Brain pericyte (primary cell): ENCODE results near the gene SORBS1.

Experiments
- DNase-seq: peaks from one replicate; pipeline ENCODE4 v3.0.0-alpha.2; 2012; ENCODE audit warnings: low read depth, low spot score

Gene SORBS1

DNA sequence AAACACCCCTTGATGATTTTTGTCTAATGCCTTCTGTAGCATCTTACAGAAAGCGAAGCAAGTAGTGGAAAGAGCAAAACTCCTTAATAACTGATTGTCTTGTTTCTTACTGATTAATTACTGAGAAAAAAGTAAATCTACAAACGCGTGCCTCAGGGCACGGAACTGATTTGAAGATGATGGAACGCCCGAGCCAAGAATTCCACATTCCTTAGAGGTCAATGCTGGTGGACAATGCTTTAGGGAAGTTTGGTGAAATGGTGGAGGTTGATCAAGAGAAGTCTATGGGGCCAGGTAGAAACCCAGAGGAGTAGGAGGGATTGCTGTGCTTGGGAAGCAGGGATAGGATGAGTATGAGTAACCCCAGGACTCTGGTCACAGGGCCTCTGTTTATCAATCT is 5.0 kb upstream of the SORBS1 start:
- DNase-seq, result no peak

DNA sequence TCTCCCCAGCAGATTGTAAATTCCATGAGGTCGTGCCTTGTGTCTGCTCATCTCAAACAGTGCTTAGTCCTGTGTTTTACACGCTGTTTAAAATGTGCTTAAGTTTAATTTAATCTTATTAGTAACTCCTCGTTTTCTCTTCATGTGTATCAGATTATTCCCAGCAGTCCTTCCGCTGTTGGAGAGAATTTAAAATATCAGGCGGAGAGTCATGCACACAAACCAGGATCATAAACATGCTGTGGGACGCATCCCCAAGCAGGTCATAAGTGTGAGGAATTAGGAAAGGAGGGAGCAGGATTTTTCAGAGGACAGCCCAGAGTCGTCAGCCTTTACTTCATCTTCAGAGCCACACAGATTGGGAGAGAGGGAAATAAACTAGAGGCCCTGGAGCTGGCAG is 4.2 kb upstream of the SORBS1 start:
- DNase-seq, result no peak

DNA sequence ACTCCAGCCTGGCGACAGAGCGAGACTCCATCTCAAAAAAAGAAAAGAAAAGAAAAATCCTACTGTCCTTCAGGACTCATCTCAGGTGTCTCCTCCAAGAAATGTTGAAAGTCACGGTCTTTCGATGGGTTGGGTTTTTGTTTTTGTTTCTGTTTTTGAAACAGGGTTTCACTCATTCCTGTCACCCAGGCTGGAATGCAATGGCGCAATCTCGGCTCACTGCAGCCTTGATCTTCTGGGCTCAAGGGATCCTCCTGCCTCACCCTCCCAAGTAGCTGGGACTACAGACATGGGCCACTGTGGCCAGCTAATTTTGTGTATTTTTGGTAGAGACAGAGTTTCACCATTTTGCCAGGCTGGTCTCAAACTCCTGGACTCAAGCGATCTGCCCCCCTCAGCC is 3.1 kb upstream of the SORBS1 start:
- no peak for DNase-seq

DNA sequence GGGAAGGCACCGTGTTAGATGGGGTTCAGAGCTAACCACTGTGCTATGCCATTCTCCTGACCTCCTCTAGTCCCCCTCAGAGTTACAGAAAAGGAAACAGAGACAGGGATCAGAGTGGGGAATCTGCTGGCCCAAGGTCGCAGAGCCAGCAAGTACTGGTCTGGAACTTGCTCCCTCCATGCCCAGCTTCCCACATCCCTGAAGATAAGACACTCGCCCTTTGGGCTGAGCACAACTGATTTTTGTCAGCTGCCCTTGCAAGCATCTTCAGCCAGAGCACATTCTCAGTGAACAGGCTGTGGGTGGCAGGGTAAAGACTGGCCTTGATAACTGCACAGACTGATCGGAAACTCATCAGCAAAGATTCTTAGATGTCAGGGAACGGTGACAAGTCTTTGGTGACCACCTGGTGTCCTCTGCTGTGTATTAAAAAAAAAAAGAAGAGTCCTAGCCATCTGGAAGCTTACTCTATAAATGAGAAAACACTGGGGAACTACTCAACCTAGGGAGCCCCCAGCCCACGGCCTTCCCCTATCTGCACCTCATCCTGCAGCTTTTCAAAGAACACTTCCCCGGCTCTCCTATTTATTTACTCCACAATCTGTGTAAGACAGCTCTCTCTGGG is 1.3 kb upstream of the SORBS1 start:
- no peak for DNase-seq

DNA sequence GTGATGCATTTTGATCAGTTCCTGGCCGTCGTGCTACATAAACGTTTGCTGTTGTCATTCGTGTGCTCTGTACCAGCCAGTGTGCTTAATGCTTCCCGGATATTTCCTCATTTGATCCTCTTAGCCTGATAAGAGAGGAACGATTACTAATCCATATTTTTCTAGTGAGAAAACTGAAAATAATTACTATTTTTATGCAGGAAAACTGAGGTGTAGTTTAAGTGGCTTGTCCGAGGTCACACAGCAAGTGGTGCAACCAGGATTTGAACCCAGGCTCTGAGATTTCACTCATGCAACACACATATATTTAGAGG is 650 bp upstream of the SORBS1 start:
- DNase-seq, result no peak

DNA sequence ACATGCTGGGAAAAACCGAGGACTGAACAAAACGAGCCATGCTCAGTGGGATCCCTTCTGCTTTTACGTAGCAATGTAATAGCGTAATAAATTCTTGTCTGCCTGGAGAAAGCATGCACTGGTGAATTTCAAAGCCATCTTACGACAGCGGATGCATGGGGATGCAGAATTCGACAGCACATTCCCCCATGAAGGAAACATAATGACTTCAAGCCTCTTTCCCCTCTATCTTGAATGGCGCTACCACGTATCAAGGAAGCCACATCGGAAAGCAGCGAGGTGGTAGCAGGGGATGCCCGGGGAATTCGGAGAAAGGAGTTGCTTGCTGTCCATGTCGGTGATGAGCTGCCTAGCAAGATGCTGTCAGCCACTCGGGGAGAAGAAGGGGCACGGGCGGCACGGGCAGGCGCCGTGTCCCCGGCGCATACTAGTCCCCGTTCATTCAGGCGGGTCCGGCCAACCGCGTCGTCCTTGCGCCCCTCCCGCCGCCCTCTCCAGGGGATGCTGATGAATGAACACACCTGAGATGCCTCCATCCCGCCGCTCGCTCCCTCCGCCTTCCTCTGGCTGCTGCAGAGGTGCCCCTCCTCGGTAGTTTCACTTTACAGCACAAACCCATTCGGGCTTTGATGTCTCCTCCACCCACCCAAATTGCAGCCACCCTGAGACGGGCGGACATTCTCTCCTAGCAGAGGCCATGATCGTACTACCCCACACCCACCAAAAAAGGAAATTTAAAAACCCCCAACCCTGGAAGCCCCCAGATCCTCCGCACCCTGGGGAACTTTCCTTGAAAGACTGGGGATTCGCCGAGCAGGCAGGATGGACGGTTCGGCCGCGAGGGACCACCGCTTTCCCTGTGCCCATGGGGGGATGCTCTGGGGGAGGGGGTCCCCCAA is 644 bp downstream of the SORBS1 start:
- DNase-seq, result no peak

DNA sequence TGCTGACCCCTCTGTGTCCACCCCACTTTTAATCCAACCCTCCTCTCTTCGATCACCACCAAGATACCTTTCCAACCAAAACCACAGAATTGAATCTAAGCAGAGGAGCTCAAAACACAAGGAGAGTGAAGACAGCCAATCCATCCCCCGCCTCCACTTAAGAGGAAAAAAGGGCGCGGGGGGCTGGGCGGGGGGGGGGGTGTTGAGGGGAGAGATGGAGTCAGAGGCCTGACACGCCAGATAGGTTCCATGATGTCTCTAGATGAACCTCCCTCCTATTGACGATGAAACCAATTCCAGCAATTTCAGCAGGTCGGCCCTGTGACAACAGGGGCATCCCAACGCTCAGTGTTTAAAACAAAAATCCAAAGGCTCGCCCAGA is 1.3 kb downstream of the SORBS1 start:
- no peak for DNase-seq

DNA sequence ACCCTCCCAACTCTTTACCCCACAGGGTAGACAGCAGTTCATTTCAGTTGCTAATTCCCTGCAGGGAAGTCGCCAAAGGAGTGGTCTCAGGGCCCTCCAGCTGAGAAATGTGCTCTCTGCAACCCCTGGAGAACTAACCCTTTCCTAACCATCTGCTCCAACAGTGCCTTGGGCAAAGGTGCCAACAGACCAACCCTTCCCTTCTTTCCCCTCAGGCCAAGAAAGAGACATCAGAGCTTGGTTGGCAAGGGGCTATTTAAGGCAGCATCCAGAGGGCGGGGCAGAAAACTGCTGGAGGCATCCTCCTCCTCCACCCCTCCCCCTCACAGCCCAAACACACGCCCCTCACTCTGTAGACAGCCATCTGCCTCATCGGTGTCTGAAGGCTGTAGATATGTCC is 1.7 kb downstream of the SORBS1 start:
- no peak for DNase-seq

DNA sequence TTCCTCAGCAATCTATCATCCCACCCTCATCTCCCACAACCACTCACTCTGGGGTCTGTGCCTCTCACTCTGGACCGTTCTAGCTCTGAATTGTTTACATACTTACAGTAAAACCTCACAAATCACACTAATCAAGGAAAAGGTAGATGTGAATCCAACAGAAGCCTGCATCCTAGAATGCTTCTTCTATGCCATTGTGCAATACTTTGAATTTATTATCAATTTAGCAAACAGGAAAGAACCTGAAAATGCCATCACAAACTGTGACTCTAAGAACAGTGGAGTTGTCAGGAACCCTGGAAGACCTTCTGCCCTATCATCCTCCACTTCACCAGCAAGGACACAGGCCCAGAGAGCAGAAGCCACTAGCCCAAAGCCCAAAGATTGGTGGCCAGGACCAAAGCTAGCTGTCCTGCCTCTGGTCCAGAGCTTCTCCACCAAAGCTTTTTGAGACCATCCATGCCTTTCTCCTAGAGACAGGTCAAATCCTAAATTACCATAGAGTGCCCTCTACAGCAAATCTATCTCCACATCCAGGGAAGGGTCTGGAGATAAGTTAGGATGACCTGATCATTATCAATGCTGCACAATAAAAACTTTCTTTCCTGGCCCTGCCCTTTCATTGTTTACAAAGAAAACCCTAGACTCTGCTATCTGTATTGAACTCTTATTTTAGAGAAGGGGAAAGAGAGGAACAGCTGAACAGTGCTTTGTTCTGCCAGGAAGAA is 2.4 kb downstream of the SORBS1 start:
- no peak for DNase-seq

DNA sequence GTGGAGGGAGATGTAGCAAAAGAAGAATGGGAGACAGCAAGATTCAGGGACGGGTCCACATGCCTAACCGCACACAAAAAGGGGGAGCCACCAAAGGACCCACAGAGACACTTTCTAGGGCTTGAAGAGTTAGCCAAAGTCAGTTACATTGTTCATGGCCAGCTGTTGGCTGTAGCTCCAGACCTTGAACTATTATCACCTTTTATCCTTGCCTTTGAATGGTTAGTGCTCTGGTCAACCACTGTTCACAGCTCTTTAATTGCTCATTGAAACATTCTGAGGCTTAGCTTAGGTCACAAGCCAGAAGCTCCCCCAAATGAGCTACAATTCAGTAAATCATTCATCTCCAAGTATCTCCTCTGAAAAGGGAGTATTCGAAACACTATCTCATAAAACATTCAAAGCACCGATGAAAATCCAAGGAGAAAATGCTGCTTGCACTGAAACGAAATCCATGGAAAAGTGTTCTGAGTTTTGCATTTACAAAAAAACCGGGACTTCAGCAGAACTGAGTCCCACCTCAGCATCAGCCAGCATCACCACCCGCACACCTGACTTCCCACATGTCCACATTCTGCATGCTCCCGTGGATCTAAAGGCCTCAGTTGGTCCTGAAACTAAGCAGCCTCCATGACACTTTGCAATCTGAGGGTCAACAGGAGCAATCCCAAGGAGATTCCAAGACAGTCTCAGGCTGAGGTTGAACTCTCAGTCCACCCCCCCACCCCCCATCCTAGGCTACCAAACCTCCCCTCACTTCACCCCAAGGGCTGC is 4.0 kb downstream of the SORBS1 start:
- DNase-seq, result no peak

DNA sequence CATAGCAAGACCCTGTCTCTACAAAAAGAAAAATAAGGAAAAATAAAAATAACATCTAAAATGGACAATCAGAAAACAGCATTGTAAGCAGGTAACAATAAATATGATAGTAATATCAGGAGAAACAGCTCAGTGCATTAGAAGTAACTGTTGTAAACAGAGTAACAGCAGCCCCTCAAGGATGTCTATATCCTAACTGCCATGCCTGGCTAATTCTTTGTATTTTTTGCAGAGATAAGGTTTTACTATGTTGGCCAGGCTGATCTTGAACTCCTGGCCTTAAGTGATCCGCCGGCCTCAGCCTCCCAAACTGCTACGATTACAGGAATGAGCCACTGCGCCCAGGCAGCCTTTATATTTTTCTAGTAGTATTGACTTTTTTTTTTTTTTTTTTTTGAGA is 7.5 kb downstream of the SORBS1 start:
- no peak for DNase-seq

DNA sequence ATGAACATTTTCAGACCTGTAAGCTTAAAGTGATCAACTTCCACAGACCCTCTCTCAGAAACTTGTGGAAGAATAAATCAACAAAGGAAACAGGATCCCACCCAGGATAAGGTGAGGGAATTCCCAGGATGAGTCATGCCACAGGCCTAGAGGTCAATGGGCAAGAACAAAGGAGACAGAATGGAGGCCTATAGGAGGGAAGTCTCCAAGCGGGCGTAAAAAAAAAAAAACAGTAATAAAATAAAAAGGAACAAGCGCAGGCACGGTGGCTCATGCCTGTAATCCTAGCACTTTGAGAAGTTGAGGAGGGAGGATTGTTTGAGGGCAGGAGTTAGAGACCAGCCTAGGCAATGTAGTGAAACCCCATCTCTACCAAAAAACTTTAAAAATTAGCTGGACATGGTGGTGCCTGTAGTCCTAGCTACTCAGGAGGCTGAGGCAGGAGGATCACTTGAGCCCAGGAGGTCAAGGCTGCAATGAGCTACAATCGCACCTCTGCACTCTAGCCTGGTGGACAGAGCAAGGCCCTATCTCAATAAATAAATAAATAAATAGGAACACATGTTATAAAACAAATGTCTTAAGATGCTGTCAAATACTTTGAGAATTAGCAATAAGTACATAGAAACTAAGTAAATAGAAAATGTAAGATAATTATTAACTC is 8.4 kb downstream of the SORBS1 start:
- no peak for DNase-seq

DNA sequence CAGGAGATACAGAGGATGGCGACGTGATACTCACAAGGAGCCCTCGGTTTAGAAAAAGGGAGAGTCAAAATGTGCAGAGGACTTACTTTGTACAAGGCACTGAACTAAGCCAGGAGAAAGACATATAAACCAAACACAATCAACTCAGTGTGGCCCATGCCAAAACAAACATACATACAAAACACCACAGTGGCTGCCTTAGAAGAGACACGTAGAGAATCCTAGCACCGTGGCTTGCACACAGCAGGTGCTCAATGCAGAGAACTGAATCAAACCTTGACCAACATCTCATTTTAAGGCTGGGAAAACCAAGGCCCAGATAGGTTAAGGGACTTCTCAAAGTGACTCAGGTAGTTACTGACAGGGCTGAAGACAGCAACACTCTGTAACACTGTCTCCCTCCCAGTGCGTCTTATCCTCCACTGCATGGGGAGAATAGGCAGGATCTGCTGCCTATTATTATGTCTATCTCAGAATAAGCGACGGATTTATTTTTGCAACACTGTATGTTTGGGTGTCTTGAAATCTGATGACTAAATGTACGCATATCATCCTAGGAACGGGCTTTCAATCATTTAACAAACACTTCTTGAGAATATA is 11.0 kb downstream of the SORBS1 start:
- no peak for DNase-seq

DNA sequence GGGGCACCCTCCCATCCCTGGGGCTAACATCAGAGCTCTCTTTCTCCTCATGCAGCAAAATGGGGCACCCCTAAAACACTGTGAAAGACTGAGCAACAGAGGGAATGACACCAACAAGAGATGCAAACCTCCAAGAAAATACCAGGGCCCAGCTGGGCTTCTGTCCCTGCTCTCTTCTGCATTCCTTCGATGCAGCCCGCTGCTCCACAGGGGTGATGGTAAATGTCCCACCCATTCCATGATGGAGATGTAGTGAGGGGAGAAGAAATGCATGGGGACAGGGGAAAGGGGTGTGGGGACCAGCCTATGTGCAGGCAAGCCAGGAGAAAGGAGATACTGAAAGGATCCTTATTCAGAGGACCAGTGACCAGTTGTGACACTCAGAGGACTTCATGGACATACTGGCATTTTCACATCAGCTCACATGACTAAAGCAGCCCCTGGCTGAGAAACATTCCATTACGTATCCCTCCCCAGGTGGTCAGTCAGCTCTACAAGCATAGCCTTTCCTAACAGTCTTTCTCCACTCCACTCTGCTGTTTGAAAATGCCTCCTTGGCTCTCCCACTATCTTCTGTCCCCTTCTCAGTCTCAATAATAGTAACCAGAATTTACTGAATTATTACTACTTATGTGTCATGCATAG is 13.3 kb downstream of the SORBS1 start:
- no peak for DNase-seq

DNA sequence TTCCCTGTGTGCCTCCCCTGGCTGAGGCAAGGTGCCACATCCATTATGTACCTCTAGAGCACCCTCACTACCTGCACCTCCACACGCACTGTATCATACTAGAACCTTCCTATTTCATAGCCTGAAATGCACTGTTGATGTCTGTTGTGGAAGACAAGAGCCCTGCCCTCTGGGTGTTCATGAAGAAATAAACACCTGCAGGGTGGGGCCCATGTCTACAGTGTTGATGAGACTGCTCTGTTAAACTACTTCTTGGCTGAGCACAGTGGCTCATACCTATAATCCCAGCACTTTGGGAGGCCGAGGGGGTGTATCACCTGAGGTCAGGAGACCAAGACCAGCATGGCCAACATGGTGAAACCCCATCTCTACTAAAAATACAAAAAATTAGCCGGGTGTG is 14.0 kb downstream of the SORBS1 start:
- DNase-seq, result no peak

DNA sequence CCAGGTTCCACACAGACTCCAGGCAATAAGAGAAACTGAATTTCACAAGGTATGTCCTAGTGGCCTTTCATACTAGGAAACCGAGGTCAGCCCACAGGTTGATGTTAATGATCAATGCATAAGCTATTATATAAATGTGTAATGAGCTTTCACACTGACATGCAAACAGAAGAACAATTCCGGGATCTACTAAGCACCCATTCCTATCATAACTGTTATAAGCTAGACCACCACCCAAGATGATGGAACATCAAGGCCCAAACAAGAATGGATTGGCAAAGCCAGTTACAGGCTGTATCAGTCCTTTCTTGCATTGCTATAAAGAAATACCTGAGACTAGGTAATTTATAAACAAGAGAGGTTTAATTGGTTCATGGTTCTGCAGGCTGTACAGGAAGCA is 15.2 kb downstream of the SORBS1 start:
- DNase-seq, result no peak

DNA sequence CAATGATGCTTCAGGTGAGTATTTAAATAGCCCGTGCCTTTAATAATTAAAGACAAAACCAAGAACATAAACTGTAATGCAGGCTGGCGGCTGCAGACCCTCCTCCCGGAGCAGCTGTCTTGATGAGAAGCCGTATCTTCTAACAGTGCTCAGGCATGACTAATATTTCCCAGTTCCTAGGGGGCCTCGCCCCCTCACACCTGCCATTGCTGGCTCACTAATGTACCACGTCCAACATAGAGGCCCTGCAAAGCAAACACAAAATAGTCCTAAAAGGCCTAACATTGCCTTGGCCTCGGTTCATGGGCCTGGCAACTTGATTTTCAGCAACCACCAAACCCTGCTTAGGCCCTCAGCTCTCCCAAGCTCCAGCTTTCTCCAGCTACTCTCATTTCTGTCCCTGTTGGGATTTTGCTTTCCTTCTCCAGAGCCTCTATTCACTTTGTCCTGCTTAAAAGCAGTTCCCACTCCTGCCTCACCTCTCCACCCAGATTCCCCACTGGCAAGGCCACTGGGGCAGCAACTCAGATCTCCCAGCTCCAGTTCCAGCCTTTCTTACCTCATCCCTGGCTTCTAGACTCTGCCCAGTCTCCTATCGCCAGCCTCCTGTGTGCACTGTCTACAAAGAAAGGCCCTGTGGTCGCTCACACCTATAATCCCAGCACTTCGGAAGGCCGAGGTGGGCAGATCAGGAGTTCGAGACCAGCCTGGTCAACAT is 16.2 kb downstream of the SORBS1 start:
- no peak for DNase-seq

DNA sequence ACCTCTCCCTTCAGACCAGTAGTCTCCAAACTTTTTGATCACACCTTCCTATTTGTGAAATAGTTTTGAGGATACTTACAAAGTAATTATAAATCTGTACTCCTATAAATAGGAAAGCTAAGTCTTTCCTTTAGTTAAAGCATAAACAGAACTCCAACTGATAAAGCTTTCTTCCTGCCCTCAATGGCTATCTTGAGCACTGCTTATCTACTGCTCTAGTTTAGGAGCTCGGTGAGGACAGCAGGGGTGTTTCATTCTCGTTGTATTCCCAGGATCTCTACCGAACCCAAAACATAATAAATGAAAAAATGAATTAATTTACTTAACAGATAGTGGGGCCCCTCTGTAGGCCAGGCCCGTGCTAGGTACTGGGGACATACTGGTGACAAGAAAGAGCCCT is 17.7 kb downstream of the SORBS1 start:
- no peak for DNase-seq

DNA sequence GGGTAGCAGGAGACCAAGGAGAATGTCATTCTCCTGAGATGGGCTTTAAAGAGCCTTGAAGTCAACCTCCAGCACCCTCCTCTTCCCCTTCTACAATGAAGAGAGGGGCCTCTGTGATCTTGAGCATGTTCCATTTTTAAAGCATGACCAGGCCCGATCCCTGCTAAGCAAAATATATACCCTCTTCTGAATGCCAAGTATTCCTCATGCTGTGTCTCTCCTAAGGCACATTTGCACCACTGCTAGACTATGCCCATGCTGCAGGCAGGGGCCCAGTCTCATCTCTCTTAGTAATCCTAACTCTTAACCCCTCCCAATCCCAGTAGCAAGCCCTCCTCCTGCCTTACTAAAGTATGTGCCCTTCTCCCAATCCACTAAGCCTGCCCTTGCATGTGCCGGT is 18.4 kb downstream of the SORBS1 start:
- no peak for DNase-seq

DNA sequence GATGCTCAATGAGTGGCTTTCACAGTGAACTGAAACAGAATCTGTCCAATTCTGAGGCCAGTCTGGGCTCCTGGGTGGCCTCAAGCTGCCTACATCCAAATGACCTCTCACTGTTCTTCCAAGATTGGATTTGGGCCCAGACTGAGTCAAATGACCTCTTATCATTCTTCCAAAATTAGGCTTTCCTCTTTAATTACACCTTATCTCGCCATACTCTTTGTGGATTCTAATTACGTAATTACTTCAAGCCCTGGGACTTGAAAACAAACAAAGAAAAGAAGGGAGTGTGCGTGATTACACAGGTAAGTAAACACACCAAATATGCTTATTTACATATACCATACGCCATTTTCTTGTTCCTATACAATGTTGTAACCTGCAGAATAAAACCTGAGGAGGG is 18.8 kb downstream of the SORBS1 start:
- DNase-seq, result no peak
